ENCODE results near the gene NPVF. TPM values are rescaled to one million over a fixed set of nuclear protein-coding genes. Genes with fewer than 3 reads are reported as not detected.
A peak's percentile ranks its signal among the peaks of the same experiment; 100 is the strongest.

Gene NPVF, protein sequence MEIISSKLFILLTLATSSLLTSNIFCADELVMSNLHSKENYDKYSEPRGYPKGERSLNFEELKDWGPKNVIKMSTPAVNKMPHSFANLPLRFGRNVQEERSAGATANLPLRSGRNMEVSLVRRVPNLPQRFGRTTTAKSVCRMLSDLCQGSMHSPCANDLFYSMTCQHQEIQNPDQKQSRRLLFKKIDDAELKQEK
- total RNA-seq: not detected in 2 replicates
- polyA plus RNA-seq: not detected in 2 replicates

DNA sequence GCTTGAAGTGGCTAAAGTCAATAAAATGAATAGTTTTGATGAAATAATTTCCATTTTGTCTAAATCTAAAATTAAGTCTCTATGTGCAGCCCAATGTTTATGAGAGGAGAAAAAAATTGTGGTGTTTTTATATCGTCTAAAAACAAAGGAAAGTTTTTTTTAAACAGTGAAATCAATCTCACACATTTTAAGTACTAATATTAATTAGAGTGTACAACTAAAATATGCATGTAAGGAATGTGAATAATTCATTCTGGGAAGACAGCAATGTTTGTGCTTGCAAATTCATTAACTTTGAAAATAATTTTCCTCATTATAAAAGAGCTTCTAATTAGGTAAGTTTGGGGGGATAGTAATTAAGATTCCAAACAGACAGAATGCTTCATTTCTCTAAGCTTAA, at the start of gene NPVF:
Gene NPVF, minus strand, starts transcription at position 101 of the 400 bp plus-strand sequence. Its CDS starts 47 bp downstream, at position 54.
- H3K36me3 ChIP-seq: no peaks in the 10 kb centered on the region

DNA sequence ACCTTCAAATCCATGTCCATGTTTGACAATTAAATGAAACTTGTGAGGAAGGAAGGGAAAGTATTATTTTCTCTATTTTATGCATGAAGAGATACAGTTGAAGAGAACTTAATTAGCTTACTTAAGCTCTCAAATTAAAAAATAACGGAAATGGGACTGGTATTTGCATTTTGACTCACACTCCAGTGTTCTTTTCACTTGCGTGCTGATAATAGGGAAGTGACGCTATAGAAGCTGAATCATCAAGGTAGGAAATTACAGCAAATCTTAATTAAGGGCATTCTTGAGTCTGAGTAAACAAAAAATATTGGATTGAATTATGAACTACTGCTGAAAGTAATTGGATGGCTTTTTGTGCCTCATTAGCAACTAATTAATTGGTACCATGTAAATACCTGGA, 44.0 kb upstream of the NPVF start:
- H3K27ac ChIP-seq: no peak overlapping the region
- TF ChIP-seq, protein P1, sequence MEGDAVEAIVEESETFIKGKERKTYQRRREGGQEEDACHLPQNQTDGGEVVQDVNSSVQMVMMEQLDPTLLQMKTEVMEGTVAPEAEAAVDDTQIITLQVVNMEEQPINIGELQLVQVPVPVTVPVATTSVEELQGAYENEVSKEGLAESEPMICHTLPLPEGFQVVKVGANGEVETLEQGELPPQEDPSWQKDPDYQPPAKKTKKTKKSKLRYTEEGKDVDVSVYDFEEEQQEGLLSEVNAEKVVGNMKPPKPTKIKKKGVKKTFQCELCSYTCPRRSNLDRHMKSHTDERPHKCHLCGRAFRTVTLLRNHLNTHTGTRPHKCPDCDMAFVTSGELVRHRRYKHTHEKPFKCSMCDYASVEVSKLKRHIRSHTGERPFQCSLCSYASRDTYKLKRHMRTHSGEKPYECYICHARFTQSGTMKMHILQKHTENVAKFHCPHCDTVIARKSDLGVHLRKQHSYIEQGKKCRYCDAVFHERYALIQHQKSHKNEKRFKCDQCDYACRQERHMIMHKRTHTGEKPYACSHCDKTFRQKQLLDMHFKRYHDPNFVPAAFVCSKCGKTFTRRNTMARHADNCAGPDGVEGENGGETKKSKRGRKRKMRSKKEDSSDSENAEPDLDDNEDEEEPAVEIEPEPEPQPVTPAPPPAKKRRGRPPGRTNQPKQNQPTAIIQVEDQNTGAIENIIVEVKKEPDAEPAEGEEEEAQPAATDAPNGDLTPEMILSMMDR (IDR thresholded peaks at IDR 0.05; ENCODE audit: low read depth, low read length): no peak
- H3K4me1 ChIP-seq (ENCODE audit: low read depth): no peaks in the 10 kb centered on the region
- H3K4me3 ChIP-seq: no peak overlapping the region
- no peaks in the 10 kb centered on the region for H3K36me3 ChIP-seq
- no peaks in the 10 kb centered on the region for H3K27me3 ChIP-seq
- H3K9me3 ChIP-seq (ENCODE audit: low read depth): no peaks in the 10 kb centered on the region
- DNase-seq (ENCODE audit: low read depth in 1 of 2, low spot score in 1 of 2): no peak

More for the DNA sequence above, at the start of gene NPVF:
- TF ChIP-seq, protein P1 (IDR thresholded peaks at IDR 0.05; ENCODE audit: low read depth, low read length): no peak
- no peak for DNase-seq (ENCODE audit: low read depth in 1 of 2, low spot score in 1 of 2)
- Histone ChIP-seq H3K9me3 (ENCODE audit: low read depth) (no peaks in the 10 kb centered on the region), H3K4me1 (ENCODE audit: low read depth) (no peaks in the 10 kb centered on the region), H3K27me3 (no peaks in the 10 kb centered on the region), H3K27ac (no peak within 1 kb of the TSS), H3K4me3 (no peak within 1 kb of the TSS)

DNA sequence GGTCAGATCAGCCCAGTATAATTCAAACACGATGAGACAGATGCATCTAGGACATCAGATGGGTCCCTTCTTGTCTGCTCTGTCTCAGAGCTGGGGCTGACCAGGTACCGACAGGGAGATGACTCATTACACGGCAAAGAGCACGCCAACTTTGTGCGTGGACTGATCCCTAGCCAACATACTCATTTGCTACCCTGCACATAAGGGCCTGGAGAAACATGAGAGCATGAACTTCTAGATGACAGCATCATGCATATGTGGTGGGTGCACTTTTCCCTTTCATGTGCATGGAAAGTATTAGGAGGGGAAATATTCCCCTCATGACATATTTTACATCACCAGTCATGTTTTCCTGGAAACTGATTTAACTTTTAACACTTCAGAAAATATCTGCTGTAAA, 35.1 kb upstream of the NPVF start:
- Histone ChIP-seq H3K27ac (no peak overlapping the region), H3K9me3 (ENCODE audit: low read depth) (no peaks in the 10 kb centered on the region), H3K4me3 (no peak overlapping the region), H3K4me1 (ENCODE audit: low read depth) (peaks cover 9% of the 10 kb centered on the region), H3K36me3 (no peaks in the 10 kb centered on the region), H3K27me3 (no peaks in the 10 kb centered on the region)
- peak in 1 of 2 donors; percentile 37 for DNase-seq (ENCODE audit: low read depth in 1 of 2, low spot score in 1 of 2)
- TF ChIP-seq, protein P1 (IDR thresholded peaks at IDR 0.05; ENCODE audit: low read depth, low read length): no peak

DNA sequence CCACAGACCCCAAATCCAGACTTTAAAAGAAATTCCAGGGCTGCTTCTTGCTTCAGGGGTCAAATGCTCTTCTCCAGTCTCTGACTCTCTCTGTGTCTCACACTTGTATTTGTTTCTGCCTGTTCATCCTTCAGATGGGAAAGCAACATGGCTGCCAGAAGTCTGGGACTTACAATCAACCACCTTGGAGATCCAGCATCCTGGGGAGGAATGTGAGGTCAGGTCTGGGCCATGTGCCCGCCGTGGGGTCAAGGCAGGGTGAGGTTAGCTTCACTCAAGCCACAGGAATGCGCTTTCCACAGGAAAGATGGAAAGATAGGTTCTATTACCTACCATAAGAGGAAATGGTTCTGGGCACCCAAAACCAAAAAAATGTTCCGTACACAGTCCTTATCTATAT, 34.3 kb upstream of the NPVF start:
- TF ChIP-seq, protein P1 (IDR thresholded peaks at IDR 0.05; ENCODE audit: low read depth, low read length): no peak
- Histone ChIP-seq H3K27me3 (no peaks in the 10 kb centered on the region), H3K9me3 (ENCODE audit: low read depth) (no peaks in the 10 kb centered on the region), H3K4me1 (ENCODE audit: low read depth) (peaks cover 9% of the 10 kb centered on the region), H3K27ac (no peak overlapping the region), H3K36me3 (no peaks in the 10 kb centered on the region), H3K4me3 (no peak overlapping the region)
- DNase-seq (ENCODE audit: low read depth in 1 of 2, low spot score in 1 of 2): peak in 1 of 2 donors; percentile 80

DNA sequence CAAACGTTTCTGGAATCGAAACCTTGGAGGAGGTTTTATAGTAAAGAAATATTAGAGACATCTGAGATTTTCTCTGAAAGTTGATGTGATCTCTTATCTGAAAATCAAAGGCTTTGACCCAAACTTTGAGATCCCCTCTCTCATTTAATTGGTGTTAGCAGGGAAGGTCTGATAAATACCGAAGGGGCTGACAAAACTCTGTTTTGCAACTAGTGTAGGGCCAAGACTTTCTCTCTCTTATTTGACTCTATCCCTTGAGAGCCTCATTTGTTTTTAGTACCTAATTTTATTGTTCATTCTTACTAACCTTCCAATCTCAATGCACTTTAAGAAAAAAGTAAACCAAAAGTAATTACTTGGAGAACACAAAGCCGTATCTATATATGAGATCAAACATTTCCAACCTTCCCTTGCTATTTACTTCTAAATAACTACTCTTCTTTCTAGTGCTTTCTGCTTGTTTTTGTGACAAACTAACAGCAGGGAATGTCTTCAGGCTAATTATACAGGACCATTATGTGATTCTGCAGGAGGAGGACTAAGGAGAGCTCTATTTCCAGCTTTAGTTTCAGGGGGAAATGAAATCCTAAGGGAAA, 33.4 kb upstream of the NPVF start:
- H3K4me1 ChIP-seq (ENCODE audit: low read depth): peaks cover 9% of the 10 kb centered on the region
- no peak for DNase-seq (ENCODE audit: low read depth in 1 of 2, low spot score in 1 of 2)
- no peaks in the 10 kb centered on the region for H3K27me3 ChIP-seq
- TF ChIP-seq, protein P1 (IDR thresholded peaks at IDR 0.05; ENCODE audit: low read depth, low read length): no peak
- H3K9me3 ChIP-seq (ENCODE audit: low read depth): no peaks in the 10 kb centered on the region
- no peak overlapping the region for H3K27ac ChIP-seq
- no peak overlapping the region for H3K4me3 ChIP-seq
- H3K36me3 ChIP-seq: no peaks in the 10 kb centered on the region
